HG03175 (cell line): ENCODE measurements around the gene SLC12A6.
"Not testable (repeated sequence)": the region's sequence is repeated elsewhere in the genome, so short reads cannot be mapped to it uniquely, and the experiment has no call there.

Experiments used
- ATAC-seq: cut with Tn5 transposase; IDR thresholded peaks from one replicate; pipeline ENCODE4 v1.9.1; 2021; ENCODE audit warnings: mild to moderate bottlenecking, moderate library complexity; ENCODE audit not compliant: unreplicated experiment

Gene SLC12A6

DNA sequence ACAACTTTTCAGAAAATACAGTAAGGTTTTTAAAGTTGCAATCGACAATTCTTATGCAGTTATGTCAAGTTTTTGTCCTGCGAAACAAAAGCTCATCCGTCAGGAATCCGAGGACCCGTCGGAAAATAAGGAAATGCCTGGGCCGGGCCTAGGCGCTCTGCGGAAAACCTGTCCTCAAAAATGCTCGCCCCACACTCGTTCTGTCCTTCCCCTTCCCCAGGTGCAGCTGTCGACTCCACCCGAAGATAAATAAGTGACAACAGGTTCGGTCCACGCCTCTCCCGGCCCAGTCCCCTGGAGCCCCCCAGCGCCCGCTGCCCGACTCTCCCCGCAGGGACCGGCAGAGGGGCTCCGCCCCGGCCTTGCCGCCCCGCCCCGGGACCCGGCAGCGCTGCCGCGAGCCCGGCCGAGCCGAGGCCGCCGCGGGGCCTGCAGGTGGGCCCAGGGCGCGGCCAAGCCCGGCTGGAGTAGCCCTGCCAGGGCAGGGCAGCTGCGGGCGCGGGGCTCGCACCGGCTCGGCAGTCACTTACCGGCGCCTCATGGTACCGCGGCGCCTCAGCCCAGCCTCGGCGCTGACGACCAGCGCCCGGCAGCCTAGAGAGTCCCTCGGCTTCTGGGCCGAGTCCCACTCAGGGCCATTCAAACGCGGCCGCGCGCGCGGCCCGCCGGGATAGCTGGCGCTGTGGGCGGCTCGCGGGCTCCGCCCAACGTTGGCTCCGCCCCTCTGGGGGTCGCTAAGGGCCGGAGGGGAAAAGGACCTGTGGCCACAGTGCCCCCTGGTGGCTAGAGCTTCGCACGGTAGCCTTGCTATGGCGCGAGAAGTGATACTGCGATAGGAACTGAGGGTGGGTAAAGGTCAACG, 127.9 kb downstream of the SLC12A6 start, which contains the start of gene KATNBL1:
TSS of gene KATNBL1 (minus strand) at position 676 of the 862 bp plus-strand sequence. CDS start 46,420 bp downstream, outside the sequence.
- ATAC-seq, result peak; percentile 94

GRCh38 chr15:34206011-34206410, 131.6 kb downstream of the SLC12A6 start:
- no peak for ATAC-seq

- no peak for ATAC-seq
These were observed 133.6 kb downstream of the SLC12A6 start for GRCh38 chr15:34203936-34204335.

GRCh38 chr15:34203305-34203704, 134.3 kb downstream of the SLC12A6 start:
- ATAC-seq, result no peak

- not testable (repeated sequence) for ATAC-seq
These were observed 144.3 kb downstream of the SLC12A6 start for GRCh38 chr15:34193272-34193671.

DNA sequence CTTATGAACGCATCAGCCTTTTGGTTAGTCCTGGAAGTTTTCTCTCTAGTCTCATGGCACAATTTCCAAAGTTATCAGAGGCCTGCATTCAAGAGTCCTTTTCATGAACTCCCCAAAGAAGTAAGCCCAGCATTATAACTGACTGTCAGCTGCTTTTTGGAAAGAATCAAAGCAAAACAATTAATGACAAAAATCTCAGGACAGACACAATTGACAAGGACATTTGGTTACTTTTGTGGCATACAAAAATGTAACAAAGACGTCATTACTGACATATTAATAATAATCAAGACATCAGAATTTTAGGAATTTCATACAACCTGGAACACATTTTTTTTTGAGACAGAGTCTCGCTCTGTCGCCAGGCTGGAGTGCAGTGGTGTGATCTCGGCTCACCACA, 148.9 kb downstream of the SLC12A6 start:
- no peak for ATAC-seq

GRCh38 chr15:34185666-34186065, 151.9 kb downstream of the SLC12A6 start:
- ATAC-seq, result no peak

- no peak for ATAC-seq
These were observed 154.6 kb downstream of the SLC12A6 start for GRCh38 chr15:34182942-34183341.
